HAP-1 (cell line): ENCODE results near the gene MARCKSL1.

Source experiments
- DNase-seq, 2 experiments: peaks; one replicate each; pipeline ENCODE4 v3.0.0-alpha.2; 2016 to 2020; ENCODE audit warnings: low spot score in 2 of 2
- H3K27me3 ChIP-seq: fragments of 250-450 bp; sonication (Bioruptor Pico); 2 replicates; pipeline ENCODE4 v1.5.1; 2020; ENCODE audit warnings: low read depth, mild to moderate bottlenecking, moderate library complexity
- H3K36me3 ChIP-seq: fragments of 250-450 bp; sonication (Bioruptor Pico); replicated peaks from 2 replicates; pipeline ENCODE4 v1.5.1; 2020; ENCODE audit warnings: mild to moderate bottlenecking
- H3K4me1 ChIP-seq: fragments of 250-450 bp; sonication (Bioruptor Pico); 2 replicates; pipeline ENCODE4 v1.5.1; 2020; ENCODE audit warnings: mild to moderate bottlenecking
- H3K4me3 ChIP-seq: fragments of 250-450 bp; sonication (Bioruptor Pico); 2 replicates; pipeline ENCODE4 v1.5.1; 2020; ENCODE audit warnings: mild to moderate bottlenecking, moderate library complexity
- H3K9me3 ChIP-seq: fragments of 250-450 bp; sonication (Bioruptor Pico); 2 replicates; pipeline ENCODE4 v1.5.1; 2020; ENCODE audit warnings: mild to moderate bottlenecking, moderate library complexity
- in situ Hi-C: fragments of 300-500 bp; cut with MboI; formaldehyde crosslinking; loops from 3 replicates; pipeline ENCODE4 v1.14.3; 2020; ENCODE audit warnings: low sequenced_read_pairs, inconsistent platforms, mixed read lengths

The MARCKSL1 gene

DNA sequence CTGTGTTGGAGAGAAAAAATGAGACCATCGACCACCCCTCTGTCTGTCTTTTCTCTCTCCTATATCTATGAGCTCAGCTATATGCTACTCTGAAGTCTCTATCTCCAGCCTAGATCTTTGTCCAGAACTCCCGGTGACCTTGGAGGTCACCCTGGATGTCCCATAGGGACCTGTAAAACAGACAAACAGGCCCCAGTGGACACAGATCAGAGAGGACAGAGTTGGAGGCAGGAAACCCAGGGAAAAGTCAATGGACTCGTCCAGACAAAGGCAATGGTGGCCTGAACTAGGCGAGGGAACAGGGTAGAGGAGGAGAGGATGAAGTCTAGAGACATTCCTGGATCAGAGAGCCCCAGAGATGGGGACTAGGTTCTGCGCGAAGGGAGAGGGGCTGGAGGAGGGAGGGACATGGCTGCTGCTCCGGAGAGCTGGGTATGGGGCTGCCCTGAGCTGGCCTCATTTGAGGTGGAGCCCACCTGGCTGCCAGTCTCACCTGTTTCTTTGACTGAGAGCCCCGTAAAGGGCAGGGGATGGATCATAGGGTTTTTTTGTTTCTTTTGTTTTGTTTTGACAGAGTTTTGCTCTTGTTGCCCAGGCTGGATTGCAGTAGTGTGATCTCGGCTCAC lies 10.6 kb upstream of the MARCKSL1 start:
- Histone ChIP-seq H3K4me1 (peaks cover 3% of the 10 kb centered on the region; the same call in 1 of the 2 replicates), H3K9me3 (0 out of 2 replicates have a peak, but pooled peaks cover 5% of the 10 kb centered on the region), H3K27me3 (no peaks in the 10 kb centered on the region), H3K4me3 (no peak overlapping the region), H3K36me3 (peaks cover 3% of the 10 kb centered on the region; the same call in 1 of the 2 replicates)
- in situ Hi-C loops: no loop called here
- DNase-seq: no peak

- H3K9me3 ChIP-seq: no peaks in the 10 kb centered on the region
- in situ Hi-C loops: no loop called here
- H3K36me3 ChIP-seq: no peaks in the 10 kb centered on the region
- H3K4me1 ChIP-seq: no peaks in the 10 kb centered on the region
- no peak overlapping the region for H3K4me3 ChIP-seq
- H3K27me3 ChIP-seq: no peaks in the 10 kb centered on the region
- no peak for DNase-seq
Observed at GRCh38 chr1:32345289-32345827, 9.3 kb upstream of the MARCKSL1 start.

GRCh38 chr1:32342704-32343103 lies 6.7 kb upstream of the MARCKSL1 start:
- no peaks in the 10 kb centered on the region for H3K36me3 ChIP-seq
- H3K4me3 ChIP-seq: no peak overlapping the region
- H3K9me3 ChIP-seq: no peaks in the 10 kb centered on the region
- DNase-seq: no peak
- in situ Hi-C loops: no loop called here
- no peaks in the 10 kb centered on the region for H3K27me3 ChIP-seq
- H3K4me1 ChIP-seq: no peaks in the 10 kb centered on the region

DNA sequence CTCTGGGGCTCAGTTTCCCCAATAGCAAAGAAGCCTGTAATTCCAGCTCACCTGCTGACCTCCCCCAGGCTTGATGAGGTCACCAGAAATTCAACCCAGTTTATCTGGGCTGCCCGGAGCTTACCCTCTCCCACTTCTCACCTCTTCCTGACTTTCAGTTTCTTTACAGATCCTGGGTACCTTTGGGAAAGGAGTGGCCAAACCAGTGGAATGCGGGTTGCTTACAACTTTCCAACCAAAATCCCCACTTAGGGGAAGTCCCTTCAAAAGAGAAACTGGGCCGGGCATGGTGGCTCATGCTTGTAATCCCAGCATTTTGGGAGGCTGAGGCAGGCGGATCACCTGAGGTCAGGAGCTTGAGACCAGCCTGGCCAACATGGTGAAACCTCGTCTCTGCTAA lies 5.9 kb upstream of the MARCKSL1 start:
- Histone ChIP-seq H3K27me3 (no peaks in the 10 kb centered on the region), H3K4me1 (no peaks in the 10 kb centered on the region), H3K36me3 (no peaks in the 10 kb centered on the region), H3K4me3 (no peak overlapping the region), H3K9me3 (no peaks in the 10 kb centered on the region)
- no peak for DNase-seq
- in situ Hi-C loops: no loop called here

- H3K4me1 ChIP-seq: peaks cover 3% of the 10 kb centered on the region; the same call in 1 of the 2 replicates
- no peaks in the 10 kb centered on the region for H3K27me3 ChIP-seq
- DNase-seq: no peak
- in situ Hi-C loops: no loop called here
- no peaks in the 10 kb centered on the region for H3K9me3 ChIP-seq
- no peaks in the 10 kb centered on the region for H3K36me3 ChIP-seq
- no peak overlapping the region for H3K4me3 ChIP-seq
Observed at GRCh38 chr1:32341186-32341757, 5.2 kb upstream of the MARCKSL1 start.

GRCh38 chr1:32339363-32339978 lies 3.4 kb upstream of the MARCKSL1 start:
- Histone ChIP-seq H3K4me1 (peaks cover 7% of the 10 kb centered on the region), H3K4me3 (no peak overlapping the region), H3K27me3 (no peaks in the 10 kb centered on the region), H3K9me3 (no peaks in the 10 kb centered on the region), H3K36me3 (peaks cover 7% of the 10 kb centered on the region)
- in situ Hi-C loops: no loop called here
- no peak for DNase-seq

GRCh38 chr1:32338637-32339145 lies 2.7 kb upstream of the MARCKSL1 start:
- in situ Hi-C loops: no loop called here
- no peaks in the 10 kb centered on the region for H3K9me3 ChIP-seq
- no peaks in the 10 kb centered on the region for H3K27me3 ChIP-seq
- no peak overlapping the region for H3K4me3 ChIP-seq
- peaks cover 12% of the 10 kb centered on the region for H3K4me1 ChIP-seq
- no peak for DNase-seq
- H3K36me3 ChIP-seq: peaks cover 15% of the 10 kb centered on the region

- H3K9me3 ChIP-seq: no peaks in the 10 kb centered on the region
- peaks cover 12% of the 10 kb centered on the region for H3K4me1 ChIP-seq
- no peak for DNase-seq
- no peak overlapping the region for H3K4me3 ChIP-seq
- H3K27me3 ChIP-seq: no peaks in the 10 kb centered on the region
- H3K36me3 ChIP-seq: peaks cover 22% of the 10 kb centered on the region
- in situ Hi-C loops: no loop called here
Observed at GRCh38 chr1:32337855-32338636, 2.0 kb upstream of the MARCKSL1 start.

DNA sequence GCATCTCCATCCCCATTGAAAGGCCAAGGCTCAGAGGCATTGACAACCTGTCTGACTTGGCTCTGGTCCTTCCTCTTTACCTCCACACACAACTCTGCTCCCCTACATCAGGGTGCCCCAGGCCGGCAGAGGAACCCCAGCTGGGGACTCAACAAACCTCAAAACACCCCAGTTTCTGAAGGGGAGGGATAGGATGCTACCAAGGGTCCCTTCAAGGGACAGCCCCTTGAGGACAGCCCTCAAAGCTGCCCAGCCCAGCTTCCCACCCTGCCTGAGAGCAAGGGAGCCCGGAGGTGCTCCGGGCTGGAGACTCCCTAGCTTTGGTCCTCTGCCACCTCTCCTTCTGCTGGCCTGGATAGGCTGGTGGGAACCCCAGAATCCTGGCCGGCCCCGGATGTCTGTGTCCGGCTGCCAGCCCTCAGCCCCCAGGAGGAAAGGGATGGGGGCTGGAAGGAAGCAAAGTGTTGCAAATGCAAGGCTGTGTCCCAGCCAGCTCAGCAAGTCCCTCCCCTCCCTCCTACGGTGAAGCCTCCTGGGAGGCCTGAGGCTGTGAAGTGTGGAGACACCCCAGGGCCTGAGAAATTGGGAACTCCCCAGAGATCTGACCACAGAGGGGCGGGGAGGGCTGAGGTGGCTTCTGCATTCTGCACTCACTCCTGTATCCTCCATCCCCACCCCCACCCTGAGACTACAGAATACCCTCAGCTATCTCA lies 1.1 kb upstream of the MARCKSL1 start:
- H3K9me3 ChIP-seq: no peaks in the 10 kb centered on the region
- DNase-seq: no peak
- in situ Hi-C loops: no loop called here
- peaks cover 12% of the 10 kb centered on the region for H3K4me1 ChIP-seq
- H3K36me3 ChIP-seq: peaks cover 31% of the 10 kb centered on the region
- no peaks in the 10 kb centered on the region for H3K27me3 ChIP-seq
- H3K4me3 ChIP-seq: no peak overlapping the region

DNA sequence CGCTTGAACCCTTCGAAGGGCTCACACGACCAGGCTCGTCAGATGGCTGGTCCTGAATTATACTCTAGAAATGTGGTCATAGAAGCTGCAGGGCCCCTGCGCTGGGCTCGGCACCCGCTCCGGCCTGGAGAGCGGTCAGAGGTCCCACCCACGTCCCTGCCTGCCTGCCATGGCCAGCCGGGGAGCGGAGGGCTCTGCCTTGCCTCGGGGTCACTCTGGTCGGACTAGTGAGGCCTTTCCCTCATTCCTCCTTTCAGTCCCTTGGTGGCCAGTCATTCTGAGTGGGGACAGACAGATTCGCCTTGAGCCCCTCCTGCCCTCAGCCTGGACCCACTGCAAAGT lies 529 bp upstream of the MARCKSL1 start:
- peak overlapping the region; percentile 66 for H3K4me3 ChIP-seq
- no peak for DNase-seq
- peaks cover 12% of the 10 kb centered on the region for H3K4me1 ChIP-seq
- peaks cover 37% of the 10 kb centered on the region for H3K36me3 ChIP-seq
- no peaks in the 10 kb centered on the region for H3K9me3 ChIP-seq
- in situ Hi-C loops: no loop called here
- no peaks in the 10 kb centered on the region for H3K27me3 ChIP-seq

- in situ Hi-C loops: no loop called here
- peaks cover 48% of the 10 kb centered on the region for H3K36me3 ChIP-seq
- peaks cover 12% of the 10 kb centered on the region for H3K4me1 ChIP-seq
- H3K4me3 ChIP-seq: peak overlapping the region; percentile 66
- H3K9me3 ChIP-seq: no peaks in the 10 kb centered on the region
- DNase-seq: no peak
- H3K27me3 ChIP-seq: no peaks in the 10 kb centered on the region
Observed at GRCh38 chr1:32335535-32335789, 571 bp downstream of the MARCKSL1 start.

DNA sequence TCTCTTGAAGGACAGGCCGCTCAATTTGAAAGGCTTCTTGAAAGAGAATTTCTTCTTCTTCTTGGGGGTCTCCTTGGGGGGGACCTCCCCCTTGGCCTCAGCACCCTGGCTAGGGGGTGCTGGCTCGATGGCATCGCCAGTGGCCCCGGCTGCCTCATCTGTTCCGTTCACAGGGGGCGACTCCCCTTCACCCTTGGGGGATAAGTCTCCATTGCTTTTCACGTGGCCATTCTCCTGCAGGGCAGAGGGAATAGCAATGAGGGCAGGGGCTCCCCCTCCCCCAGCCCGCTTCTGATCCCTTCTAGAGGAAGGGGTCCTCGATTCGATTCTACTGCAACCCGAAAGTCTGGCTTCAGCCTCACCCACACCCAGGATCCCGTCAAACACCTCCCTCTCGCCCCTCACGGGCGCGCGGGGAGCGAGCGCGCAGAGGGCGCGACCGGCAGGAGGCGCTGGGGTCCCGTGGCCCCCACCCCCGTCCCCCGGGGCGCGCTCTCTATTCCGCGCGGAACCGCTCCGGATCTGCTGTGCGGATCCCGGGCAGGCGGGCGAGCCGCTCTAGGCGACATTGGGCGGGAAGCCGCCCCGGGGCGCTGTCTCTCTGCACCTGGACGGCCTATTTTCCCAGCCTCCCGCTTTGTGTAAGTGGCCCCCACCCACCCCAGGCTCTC lies 1.0 kb downstream of the MARCKSL1 start:
- DNase-seq: peak in 1 of 2 experiments; percentile 69
- H3K27me3 ChIP-seq: no peaks in the 10 kb centered on the region
- in situ Hi-C loops: no loop called here
- peaks cover 12% of the 10 kb centered on the region for H3K4me1 ChIP-seq
- no peaks in the 10 kb centered on the region for H3K9me3 ChIP-seq
- H3K36me3 ChIP-seq: peaks cover 52% of the 10 kb centered on the region
- H3K4me3 ChIP-seq: peak overlapping the region; percentile 66

DNA sequence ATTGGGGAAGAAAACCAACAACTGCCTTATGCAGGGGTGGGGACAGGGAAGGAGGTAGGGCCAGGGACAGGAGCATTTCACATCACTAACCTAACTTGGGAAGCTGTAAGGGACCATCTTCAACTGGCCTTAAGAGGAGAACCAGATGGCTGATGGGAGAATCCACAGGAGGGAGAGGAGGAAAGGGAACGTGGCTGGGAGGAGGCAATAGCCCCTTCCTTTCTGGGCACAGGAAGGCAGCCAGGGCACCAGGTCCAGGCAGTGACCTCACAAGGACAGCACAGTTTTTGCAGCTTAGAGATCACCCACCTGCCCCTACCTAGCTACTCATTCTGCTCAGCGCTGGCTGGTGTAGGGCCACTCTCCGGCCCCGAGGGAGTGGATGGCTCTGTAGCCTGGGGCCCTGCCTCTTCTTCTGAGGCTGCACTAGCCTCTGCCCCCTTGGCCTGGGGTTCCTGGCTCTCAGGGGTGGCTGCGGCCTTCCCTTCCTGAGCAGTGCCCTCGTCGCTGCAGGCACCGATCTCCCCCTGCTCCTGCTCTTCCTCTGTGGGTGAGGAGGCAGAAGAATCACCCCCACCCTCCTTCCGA lies 1.7 kb downstream of the MARCKSL1 start:
- DNase-seq: peak in 1 of 2 experiments; percentile 42
- Histone ChIP-seq H3K4me3 (peak overlapping the region; percentile 66), H3K9me3 (no peaks in the 10 kb centered on the region), H3K27me3 (no peaks in the 10 kb centered on the region), H3K36me3 (peaks cover 59% of the 10 kb centered on the region), H3K4me1 (peaks cover 12% of the 10 kb centered on the region)
- in situ Hi-C loops: no loop called here
